ENCODE measurements around the gene NFATC2. TPM values are rescaled to one million over a fixed set of nuclear protein-coding genes. Genes with fewer than 3 reads are reported as not detected.

NFATC2 gene
- total and polyA plus RNA-seq, 9 donors, result 2.2 to 9.4 (median 5.1) TPM

GRCh38 chr20:51386586-51386985, 155.9 kb downstream of the NFATC2 start:
- no peaks in the 10 kb centered on the region for H3K36me3 ChIP-seq
- H3K4me1 ChIP-seq (ENCODE audit: insufficient read depth), result peaks cover 1% of the 10 kb centered on the region
- H3K9me3 ChIP-seq, result no peaks in the 10 kb centered on the region
- intact Hi-C loops (cut with DNase I), result no loop called here
- TF ChIP-seq POLR2A (IDR thresholded peaks at IDR 0.05), result no peak
- no peak for TF ChIP-seq EP300 (IDR thresholded peaks at IDR 0.05)
- TF ChIP-seq, protein P1, sequence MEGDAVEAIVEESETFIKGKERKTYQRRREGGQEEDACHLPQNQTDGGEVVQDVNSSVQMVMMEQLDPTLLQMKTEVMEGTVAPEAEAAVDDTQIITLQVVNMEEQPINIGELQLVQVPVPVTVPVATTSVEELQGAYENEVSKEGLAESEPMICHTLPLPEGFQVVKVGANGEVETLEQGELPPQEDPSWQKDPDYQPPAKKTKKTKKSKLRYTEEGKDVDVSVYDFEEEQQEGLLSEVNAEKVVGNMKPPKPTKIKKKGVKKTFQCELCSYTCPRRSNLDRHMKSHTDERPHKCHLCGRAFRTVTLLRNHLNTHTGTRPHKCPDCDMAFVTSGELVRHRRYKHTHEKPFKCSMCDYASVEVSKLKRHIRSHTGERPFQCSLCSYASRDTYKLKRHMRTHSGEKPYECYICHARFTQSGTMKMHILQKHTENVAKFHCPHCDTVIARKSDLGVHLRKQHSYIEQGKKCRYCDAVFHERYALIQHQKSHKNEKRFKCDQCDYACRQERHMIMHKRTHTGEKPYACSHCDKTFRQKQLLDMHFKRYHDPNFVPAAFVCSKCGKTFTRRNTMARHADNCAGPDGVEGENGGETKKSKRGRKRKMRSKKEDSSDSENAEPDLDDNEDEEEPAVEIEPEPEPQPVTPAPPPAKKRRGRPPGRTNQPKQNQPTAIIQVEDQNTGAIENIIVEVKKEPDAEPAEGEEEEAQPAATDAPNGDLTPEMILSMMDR (IDR thresholded peaks at IDR 0.05), result no peak
- no peak for DNase-seq
- no peaks in the 10 kb centered on the region for H3K27me3 ChIP-seq
- H3K4me3 ChIP-seq, result no peak overlapping the region
- H3K27ac ChIP-seq, result no peak overlapping the region
- WGBS, 3 donors, result 81 to 88% (median 84%) methylated on average over 4 of the region's 4 CpGs

GRCh38 chr20:51385646-51386530, 156.6 kb downstream of the NFATC2 start:
- no peaks in the 10 kb centered on the region for H3K27me3 ChIP-seq
- 79 to 90% (median 80%) methylated on average over 7 of the region's 7 CpGs for WGBS, 3 donors

GRCh38 chr20:51384875-51385274, 157.6 kb downstream of the NFATC2 start:
- TF ChIP-seq POLR2A (IDR thresholded peaks at IDR 0.05) (no peak), EP300 (IDR thresholded peaks at IDR 0.05) (no peak)
- TF ChIP-seq, protein P1 (IDR thresholded peaks at IDR 0.05), result no peak
- WGBS, 3 donors, result 92 to 94% (median 93%) methylated on average over 3 of the region's 3 CpGs
- intact Hi-C loops (cut with DNase I), result no loop called here

More at GRCh38 chr20:51385646-51386530, 156.6 kb downstream of the NFATC2 start:
- H3K4me3 ChIP-seq, result no peak overlapping the region
- no peak for DNase-seq
- TF ChIP-seq POLR2A (IDR thresholded peaks at IDR 0.05) (no peak), EP300 (IDR thresholded peaks at IDR 0.05) (no peak)
- TF ChIP-seq, protein P1 (IDR thresholded peaks at IDR 0.05), result no peak
- no peak overlapping the region for H3K27ac ChIP-seq
- H3K9me3 ChIP-seq, result no peaks in the 10 kb centered on the region
- H3K36me3 ChIP-seq, result no peaks in the 10 kb centered on the region
- intact Hi-C loops (cut with DNase I), result no loop called here
- H3K4me1 ChIP-seq (ENCODE audit: insufficient read depth), result peaks cover 1% of the 10 kb centered on the region

GRCh38 chr20:51383891-51384510, 158.5 kb downstream of the NFATC2 start:
- 88 to 94% (median 89%) methylated on average over 10 to 11 of the region's 11 CpGs for WGBS, 3 donors
- H3K27ac ChIP-seq, result no peak overlapping the region
- DNase-seq, result no peak
- H3K4me3 ChIP-seq, result no peak overlapping the region
- H3K4me1 ChIP-seq (ENCODE audit: insufficient read depth), result no peaks in the 10 kb centered on the region
- TF ChIP-seq, protein P1 (IDR thresholded peaks at IDR 0.05), result no peak
- TF ChIP-seq EP300 (IDR thresholded peaks at IDR 0.05), result no peak
- TF ChIP-seq POLR2A (IDR thresholded peaks at IDR 0.05), result no peak
- intact Hi-C loops (cut with DNase I), result no loop called here
- no peaks in the 10 kb centered on the region for H3K9me3 ChIP-seq
- H3K36me3 ChIP-seq, result no peaks in the 10 kb centered on the region
- no peaks in the 10 kb centered on the region for H3K27me3 ChIP-seq

More at GRCh38 chr20:51384875-51385274, 157.6 kb downstream of the NFATC2 start:
- no peak overlapping the region for H3K27ac ChIP-seq
- H3K4me1 ChIP-seq (ENCODE audit: insufficient read depth), result peaks cover 1% of the 10 kb centered on the region
- DNase-seq, result no peak
- no peaks in the 10 kb centered on the region for H3K27me3 ChIP-seq
- H3K36me3 ChIP-seq, result no peaks in the 10 kb centered on the region
- H3K9me3 ChIP-seq, result no peaks in the 10 kb centered on the region
- H3K4me3 ChIP-seq, result no peak overlapping the region
